CD14-positive monocyte (primary cell): Measurements from ENCODE around the gene UVRAG. TPM values are rescaled to one million over a fixed set of nuclear protein-coding genes. Genes with fewer than 3 reads are reported as not detected.

ENCODE experiments used
- DNase-seq, 3 donors: peaks; one replicate each; pipeline ENCODE4 v3.0.0-alpha.2; 2011 to 2022
- H2AFZ ChIP-seq: 2 replicates; pipeline ENCODE4 v1.6.0; 2012; ENCODE audit warnings: mild to moderate bottlenecking, low read depth, low read length, inconsistent platforms; ENCODE audit not compliant: insufficient read depth, poor library complexity, severe bottlenecking
- H3K27ac ChIP-seq, 2 donors: 1 replicate in 1 of 2; 2 replicates in 1 of 2; pipeline ENCODE4 v1.5.1; 2012 to 2013; ENCODE audit warnings: low read length in 2 of 2, control low read depth in 1 of 2, inconsistent platforms in 1 of 2, low read depth in 1 of 2, mild to moderate bottlenecking in 1 of 2
- H3K27me3 ChIP-seq, 2 donors: one replicate each; pipeline versions ENCODE4 v1.6.0 to v1.6.1; 2011 to 2013; ENCODE audit warnings: low read length in 2 of 2; ENCODE audit not compliant: control insufficient read depth in 2 of 2, insufficient read depth in 2 of 2
- H3K36me3 ChIP-seq, 2 donors: replicated peaks in 1 of 2; 1 replicate in 1 of 2; 2 replicates in 1 of 2; pipeline versions ENCODE4 v1.5.1 to v1.6.1; 2012 to 2013; ENCODE audit warnings: low read length in 2 of 2, control low read depth in 1 of 2, inconsistent platforms in 1 of 2, mild to moderate bottlenecking in 1 of 2; ENCODE audit not compliant: insufficient read depth in 2 of 2, control insufficient read depth in 1 of 2
- H3K4me1 ChIP-seq, 2 donors: 1 replicate in 1 of 2; 2 replicates in 1 of 2; pipeline versions ENCODE4 v1.5.1 to v1.6.1; 2012 to 2013; ENCODE audit warnings: low read length in 2 of 2, control low read depth in 1 of 2, inconsistent platforms in 1 of 2, mild to moderate bottlenecking in 1 of 2, moderate library complexity in 1 of 2; ENCODE audit not compliant: insufficient read depth in 2 of 2, control insufficient read depth in 1 of 2
- H3K4me2 ChIP-seq: replicated peaks from 2 replicates; pipeline ENCODE3; 2012; ENCODE audit warnings: low read length, moderate library complexity, mild to moderate bottlenecking; ENCODE audit not compliant: poor library complexity, severe bottlenecking; ENCODE audit errors: extremely low read depth
- H3K4me3 ChIP-seq, 3 experiments: fragments of 200-600 bp in 1 of 3; sonication (generic) in 1 of 3; replicated peaks in 1 of 3; 1 replicate in 2 of 3; 2 replicates in 1 of 3; pipeline ENCODE4 v1.5.1; 2011 to 2013; ENCODE audit warnings: low read length in 3 of 3, mild to moderate bottlenecking in 3 of 3, control low read depth in 2 of 3, low read depth in 2 of 3, inconsistent platforms in 1 of 3, moderate library complexity in 1 of 3
- H3K79me2 ChIP-seq: 2 replicates; pipeline ENCODE4 v1.6.0; 2012; ENCODE audit warnings: mild to moderate bottlenecking, control low read depth, inconsistent platforms, low read length, moderate library complexity; ENCODE audit not compliant: insufficient read depth
- H3K9ac ChIP-seq: 2 replicates; pipeline ENCODE4 v1.6.0; 2017; ENCODE audit warnings: low read length, mild to moderate bottlenecking; ENCODE audit not compliant: insufficient read depth, poor library complexity, severe bottlenecking
- H3K9me3 ChIP-seq, 2 donors: replicated peaks in 1 of 2; 1 replicate in 1 of 2; 2 replicates in 1 of 2; pipeline versions ENCODE4 v1.5.1 to v1.6.1; 2012 to 2013; ENCODE audit warnings: low read length in 2 of 2, control low read depth in 1 of 2; ENCODE audit not compliant: control insufficient read depth in 1 of 2, insufficient read depth in 1 of 2
- H4K20me1 ChIP-seq: 2 replicates; pipeline ENCODE4 v1.6.0; 2012; ENCODE audit warnings: mild to moderate bottlenecking, low read length, control low read depth, moderate library complexity; ENCODE audit not compliant: insufficient read depth
- H3K27ac Mint-ChIP-seq, 7 donors: one replicate each; pipeline ENCODE4 v1.8.0; 2020; ENCODE audit warnings: mild to moderate bottlenecking in 7 of 7, mixed read lengths in 7 of 7, moderate library complexity in 6 of 7, inconsistent platforms in 2 of 7
- H3K27me3 Mint-ChIP-seq, 3 donors: one replicate each; pipeline ENCODE4 v1.8.0; 2021 to 2022; ENCODE audit warnings: low read depth in 3 of 3, mild to moderate bottlenecking in 3 of 3, mixed read lengths in 3 of 3, moderate library complexity in 3 of 3, inconsistent platforms in 1 of 3
- H3K36me3 Mint-ChIP-seq, 2 donors: one replicate each; pipeline ENCODE4 v1.8.0; 2020; ENCODE audit warnings: mixed read lengths in 2 of 2, inconsistent platforms in 1 of 2, mild to moderate bottlenecking in 1 of 2
- H3K4me1 Mint-ChIP-seq: one replicate; pipeline ENCODE4 v1.8.0; 2020; ENCODE audit warnings: mild to moderate bottlenecking, mixed read lengths
- H3K4me3 Mint-ChIP-seq, 2 donors: one replicate each; pipeline ENCODE4 v1.8.0; 2020; ENCODE audit warnings: mild to moderate bottlenecking in 2 of 2, mixed read lengths in 2 of 2, moderate library complexity in 1 of 2
- H3K9me3 Mint-ChIP-seq, 7 donors: one replicate each; pipeline ENCODE4 v1.8.0; 2020 to 2022; ENCODE audit warnings: mixed read lengths in 7 of 7, mild to moderate bottlenecking in 6 of 7, moderate library complexity in 6 of 7, inconsistent platforms in 2 of 7
- WGBS: methylation state at CpG from one replicate; pipeline ENCODE4 v1.1.5; 2013; ENCODE audit warnings: missing lambda C conversion rate; ENCODE audit not compliant: insufficient coverage; 5-methylcytosine and 5-hydroxymethylcytosine counted together
- intact Hi-C, 2 donors: fragments of 100-400 bp; cut with micrococcal nuclease; formaldehyde crosslinking; loops; one replicate each; pipeline versions ENCODE4 v1.15.0 to v1.15.1; 2023
- polyA plus RNA-seq, 3 donors: library from polyadenylated mRNA; depleted of rRNA in 1 of 3; unstranded in 2 of 3; stranded (reverse) in 1 of 3; fragments of 300-500 nt in 2 of 3; fragments of >200 nt in 1 of 3; fragmentation: Illumina TruSeq in 2 of 3; gene quantifications; 1 replicate in 2 of 3; 2 replicates in 1 of 3; pipeline ENCODE4 v1.2.3, GENCODE V29; 2012 to 2021
- TF ChIP-seq, protein P1 (sequence below): fragments of 200-600 bp; IDR thresholded peaks from one replicate; pipeline ENCODE4 v1.8.0; 2022; ENCODE audit warnings: antibody characterized with exemption, mild to moderate bottlenecking

The UVRAG gene
- polyA plus RNA-seq, 3 donors, result 13.7 to 20.5 (median 20.0) TPM

DNA sequence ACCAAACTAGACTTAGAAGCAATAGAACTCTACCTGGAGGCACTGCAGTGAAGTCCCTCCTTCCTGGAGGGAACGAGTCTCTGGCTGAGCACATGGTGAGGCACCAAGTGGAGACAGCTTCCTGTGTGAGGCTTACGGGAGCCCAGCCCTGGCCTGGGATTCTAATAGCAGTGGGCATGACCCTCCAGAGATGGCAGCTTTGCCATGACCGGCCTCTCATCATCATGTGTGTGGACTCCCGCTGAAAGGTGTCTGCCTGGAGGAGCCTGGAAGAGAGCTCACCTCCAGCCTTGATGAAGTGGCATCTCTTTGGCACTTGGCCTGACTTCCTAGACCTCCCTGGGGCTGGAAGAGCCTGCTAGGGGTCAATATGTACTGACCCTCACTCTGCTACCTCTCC is 38.5 kb upstream of the UVRAG start:
- Histone ChIP-seq H3K4me1 (peaks cover 88 to 90% of the 10 kb centered on the region in 2 donors), H3K9me3 (no peaks in the 10 kb centered on the region), H3K36me3 (no peaks in the 10 kb centered on the region), H3K27ac (peak overlapping the region in 1 of 2 donors; percentile 74), H3K79me2 (peaks cover 25% of the 10 kb centered on the region), H3K27me3 (no peaks in the 10 kb centered on the region), H3K4me3 (no peak overlapping the region), H3K9ac (no peak overlapping the region), H3K4me2 (peak overlapping the region; percentile 56), H4K20me1 (no peaks in the 10 kb centered on the region), H2AFZ (no peak overlapping the region)
- H3K4me3 Mint-ChIP-seq, result peak overlapping the region in 1 of 2 donors; percentile 65
- intact Hi-C loops, result no loop called here
- DNase-seq, result no peak
- 71% methylated on average over 4 of the region's 4 CpGs for WGBS
- peaks cover 0 to 3% (median 0%) of the 10 kb centered on the region in 3 donors for H3K27me3 Mint-ChIP-seq
- peaks cover 89% of the 10 kb centered on the region for H3K4me1 Mint-ChIP-seq
- H3K9me3 Mint-ChIP-seq, result peaks cover 0 to 2% (median 0%) of the 10 kb centered on the region in 7 donors
- TF ChIP-seq, protein P1, sequence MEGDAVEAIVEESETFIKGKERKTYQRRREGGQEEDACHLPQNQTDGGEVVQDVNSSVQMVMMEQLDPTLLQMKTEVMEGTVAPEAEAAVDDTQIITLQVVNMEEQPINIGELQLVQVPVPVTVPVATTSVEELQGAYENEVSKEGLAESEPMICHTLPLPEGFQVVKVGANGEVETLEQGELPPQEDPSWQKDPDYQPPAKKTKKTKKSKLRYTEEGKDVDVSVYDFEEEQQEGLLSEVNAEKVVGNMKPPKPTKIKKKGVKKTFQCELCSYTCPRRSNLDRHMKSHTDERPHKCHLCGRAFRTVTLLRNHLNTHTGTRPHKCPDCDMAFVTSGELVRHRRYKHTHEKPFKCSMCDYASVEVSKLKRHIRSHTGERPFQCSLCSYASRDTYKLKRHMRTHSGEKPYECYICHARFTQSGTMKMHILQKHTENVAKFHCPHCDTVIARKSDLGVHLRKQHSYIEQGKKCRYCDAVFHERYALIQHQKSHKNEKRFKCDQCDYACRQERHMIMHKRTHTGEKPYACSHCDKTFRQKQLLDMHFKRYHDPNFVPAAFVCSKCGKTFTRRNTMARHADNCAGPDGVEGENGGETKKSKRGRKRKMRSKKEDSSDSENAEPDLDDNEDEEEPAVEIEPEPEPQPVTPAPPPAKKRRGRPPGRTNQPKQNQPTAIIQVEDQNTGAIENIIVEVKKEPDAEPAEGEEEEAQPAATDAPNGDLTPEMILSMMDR, result no peak
- peak overlapping the region in 5 of 7 donors; percentile 41 to 92 (median 87) for H3K27ac Mint-ChIP-seq
- H3K36me3 Mint-ChIP-seq, result peaks cover 46 to 63% of the 10 kb centered on the region in 2 donors

- H3K4me3 Mint-ChIP-seq, result peak overlapping the region; percentile 31 to 76
- no peaks in the 10 kb centered on the region for H3K27me3 ChIP-seq
- 39% methylated on average over 5 of the region's 13 CpGs for WGBS
- H3K27ac ChIP-seq, result peak overlapping the region; percentile 51 to 74
- H3K4me2 ChIP-seq, result peak overlapping the region; percentile 56
- intact Hi-C loops, result no loop called here
- no peak overlapping the region for H3K9ac ChIP-seq
- H3K27me3 Mint-ChIP-seq, result peaks cover 0 to 3% (median 0%) of the 10 kb centered on the region in 3 donors
- H3K9me3 ChIP-seq, result no peaks in the 10 kb centered on the region
- H3K9me3 Mint-ChIP-seq, result peaks cover 0 to 2% (median 0%) of the 10 kb centered on the region in 7 donors
- peak overlapping the region in 1 of 3 experiments; percentile 23 for H3K4me3 ChIP-seq
- H4K20me1 ChIP-seq, result no peaks in the 10 kb centered on the region
- H3K79me2 ChIP-seq, result peaks cover 19% of the 10 kb centered on the region
- H3K36me3 Mint-ChIP-seq, result peaks cover 45 to 64% of the 10 kb centered on the region in 2 donors
- DNase-seq, result peak; percentile 77 to 91 (median 89)
- H3K4me1 ChIP-seq, result peaks cover 78 to 83% of the 10 kb centered on the region in 2 donors
- H3K4me1 Mint-ChIP-seq, result peaks cover 80% of the 10 kb centered on the region
- H3K36me3 ChIP-seq, result peaks cover 0 to 2% of the 10 kb centered on the region in 2 donors
- peak overlapping the region; percentile 84 to 92 (median 89) for H3K27ac Mint-ChIP-seq
- H2AFZ ChIP-seq, result no peak overlapping the region
- TF ChIP-seq, protein P1, result no peak
These were observed 37.4 kb upstream of the UVRAG start for GRCh38 chr11:75777461-75778110.
